Body of pancreas (tissue), 4 donors: ENCODE measurements around the gene GRN. TPM values are rescaled to one million over a fixed set of nuclear protein-coding genes. Genes with fewer than 3 reads are reported as not detected.

Experiments
- ATAC-seq: fragments of 150-250 bp; one replicate; pipeline ENCODE4 v1.9.1; 2016
- DNase-seq, 4 donors: peaks; one replicate each; pipeline ENCODE4 v3.0.0-alpha.2; 2019
- H3K27ac ChIP-seq, 4 donors: fragments of 200-600 bp; sonication (generic); 1 replicate in 3 of 4; 2 replicates in 1 of 4; pipeline versions ENCODE4 v1.5.1 to v1.6.1; 2016 to 2019; ENCODE audit warnings: mild to moderate bottlenecking in 1 of 4, mixed read lengths in 1 of 4, moderate library complexity in 1 of 4
- H3K27me3 ChIP-seq, 2 donors: fragments of 200-600 bp; sonication (generic); one replicate each; pipeline ENCODE4 v1.6.0; 2016; ENCODE audit warnings: mild to moderate bottlenecking in 1 of 2
- H3K36me3 ChIP-seq, 2 donors: fragments of 200-600 bp; sonication (generic); replicated peaks in 1 of 2; 2 replicates each; pipeline ENCODE4 v1.5.1; 2016; ENCODE audit warnings: low read depth in 2 of 2; ENCODE audit not compliant: insufficient read depth in 1 of 2
- H3K4me1 ChIP-seq: fragments of 200-600 bp; sonication (generic); one replicate; pipeline ENCODE4 v1.6.0; 2016
- H3K4me3 ChIP-seq, 2 donors: fragments of 200-600 bp; sonication (generic); 1 replicate in 1 of 2; 2 replicates in 1 of 2; pipeline ENCODE4 v1.5.1; 2016 to 2019
- H3K9me3 ChIP-seq, 3 donors: fragments of 200-600 bp; sonication (generic); 1 replicate in 2 of 3; 2 replicates in 1 of 3; pipeline ENCODE4 v1.5.1; 2016
- POLR2A ChIP-seq, 3 donors: fragments of 450-650 bp; IDR thresholded peaks; one replicate each; pipeline ENCODE4 v1.6.1; 2016; ENCODE audit warnings: antibody characterized with exemption in 3 of 3, mild to moderate bottlenecking in 2 of 3
- WGBS, 2 donors: methylation state at CpG; one replicate each; pipeline ENCODE4 v1.1.5; 2017; 5-methylcytosine and 5-hydroxymethylcytosine counted together
- intact Hi-C: fragments of 100-400 bp; cut with DNase I; formaldehyde crosslinking; loops from one replicate; pipeline ENCODE4 v1.15.1; 2023
- total RNA-seq, 2 donors: library from RNA; depleted of rRNA; stranded (reverse); fragments of >200 nt; gene quantifications; one replicate each; pipeline ENCODE4 v1.1.0, GENCODE V29; 2016
- TF ChIP-seq, protein P1 (sequence below), 7 experiments: fragments of 450-650 bp in 4 of 7; fragments of 200-600 bp in 3 of 7; sonication (generic) in 3 of 7; IDR thresholded peaks; one replicate each; pipeline ENCODE4 v1.5.1; 2016 to 2019; ENCODE audit warnings: antibody characterized with exemption in 7 of 7

GRN gene
- total RNA-seq, 2 donors from 2014 or later, result 119 to 153 TPM

- H3K27me3 ChIP-seq, result peaks cover 0 to 9% of the 10 kb centered on the region in 2 donors
- H3K4me3 ChIP-seq, result no peak overlapping the region
- H3K27ac ChIP-seq, result no peak overlapping the region
- H3K4me1 ChIP-seq, result peaks cover 9% of the 10 kb centered on the region
- no peaks in the 10 kb centered on the region for H3K9me3 ChIP-seq
- ATAC-seq (no peak), DNase-seq (no peak)
- 32 to 46% methylated on average over 8 to 9 of the region's 11 CpGs for WGBS, 2 donors
- intact Hi-C loops, result no loop called here
- TF ChIP-seq POLR2A (IDR thresholded peaks at IDR 0.05), result no peak
- TF ChIP-seq, protein P1, sequence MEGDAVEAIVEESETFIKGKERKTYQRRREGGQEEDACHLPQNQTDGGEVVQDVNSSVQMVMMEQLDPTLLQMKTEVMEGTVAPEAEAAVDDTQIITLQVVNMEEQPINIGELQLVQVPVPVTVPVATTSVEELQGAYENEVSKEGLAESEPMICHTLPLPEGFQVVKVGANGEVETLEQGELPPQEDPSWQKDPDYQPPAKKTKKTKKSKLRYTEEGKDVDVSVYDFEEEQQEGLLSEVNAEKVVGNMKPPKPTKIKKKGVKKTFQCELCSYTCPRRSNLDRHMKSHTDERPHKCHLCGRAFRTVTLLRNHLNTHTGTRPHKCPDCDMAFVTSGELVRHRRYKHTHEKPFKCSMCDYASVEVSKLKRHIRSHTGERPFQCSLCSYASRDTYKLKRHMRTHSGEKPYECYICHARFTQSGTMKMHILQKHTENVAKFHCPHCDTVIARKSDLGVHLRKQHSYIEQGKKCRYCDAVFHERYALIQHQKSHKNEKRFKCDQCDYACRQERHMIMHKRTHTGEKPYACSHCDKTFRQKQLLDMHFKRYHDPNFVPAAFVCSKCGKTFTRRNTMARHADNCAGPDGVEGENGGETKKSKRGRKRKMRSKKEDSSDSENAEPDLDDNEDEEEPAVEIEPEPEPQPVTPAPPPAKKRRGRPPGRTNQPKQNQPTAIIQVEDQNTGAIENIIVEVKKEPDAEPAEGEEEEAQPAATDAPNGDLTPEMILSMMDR (IDR thresholded peaks at IDR 0.05), result no peak
- peaks cover 0 to 3% of the 10 kb centered on the region in 2 donors for H3K36me3 ChIP-seq
Observed at GRCh38 chr17:44314524-44314868, 30.6 kb upstream of the GRN start.

- peaks cover 9% of the 10 kb centered on the region for H3K4me1 ChIP-seq
- intact Hi-C loops, result no loop called here
- H3K27ac ChIP-seq, result no peak overlapping the region
- no peaks in the 10 kb centered on the region for H3K9me3 ChIP-seq
- H3K27me3 ChIP-seq, result peaks cover 0 to 9% of the 10 kb centered on the region in 2 donors
- peak overlapping the region in 1 of 2 donors; percentile 8 for H3K4me3 ChIP-seq
- H3K36me3 ChIP-seq, result peaks cover 0 to 8% of the 10 kb centered on the region in 2 donors
- WGBS, 2 donors, result 2 to 11% methylated on average over 3 to 81 of the region's 81 CpGs
- DNase-seq, result peak; percentile 36 to 58 (median 53)
- peak; percentile 47 for ATAC-seq
- no peak for TF ChIP-seq POLR2A (IDR thresholded peaks at IDR 0.05)
- TF ChIP-seq, protein P1 (IDR thresholded peaks at IDR 0.05), result no peak
Observed at GRCh38 chr17:44314869-44315661, 30.0 kb upstream of the GRN start.

GRCh38 chr17:44315760-44316731 lies 29.1 kb upstream of the GRN start:
- intact Hi-C loops, result no loop called here
- Histone ChIP-seq H3K36me3 (peaks cover 0 to 17% of the 10 kb centered on the region in 2 donors), H3K4me1 (peaks cover 9% of the 10 kb centered on the region), H3K27ac (no peak overlapping the region), H3K4me3 (no peak overlapping the region), H3K9me3 (no peaks in the 10 kb centered on the region), H3K27me3 (peaks cover 0 to 9% of the 10 kb centered on the region in 2 donors)
- TF ChIP-seq POLR2A (IDR thresholded peaks at IDR 0.05), result no peak
- TF ChIP-seq, protein P1 (IDR thresholded peaks at IDR 0.05), result no peak
- 8 to 9% methylated on average over 33 to 38 of the region's 38 CpGs for WGBS, 2 donors
- ATAC-seq (no peak), DNase-seq (no peak)

- Histone ChIP-seq H3K4me3 (no peak overlapping the region), H3K27ac (no peak overlapping the region), H3K27me3 (peaks cover 0 to 9% of the 10 kb centered on the region in 2 donors), H3K9me3 (no peaks in the 10 kb centered on the region), H3K36me3 (peaks cover 7 to 23% of the 10 kb centered on the region in 2 donors), H3K4me1 (peaks cover 9% of the 10 kb centered on the region)
- no peak for TF ChIP-seq POLR2A (IDR thresholded peaks at IDR 0.05)
- TF ChIP-seq, protein P1 (IDR thresholded peaks at IDR 0.05), result no peak
- intact Hi-C loops, result no loop called here
- ATAC-seq, result no peak
- DNase-seq, result no peak
- WGBS, 2 donors, result 77 to 83% methylated on average over 6 of the region's 6 CpGs
Observed at GRCh38 chr17:44317545-44317944, 27.6 kb upstream of the GRN start.
